Stomach (tissue), 9 donors: ENCODE measurements around the gene EXT2. TPM values are rescaled to one million over a fixed set of nuclear protein-coding genes. Genes with fewer than 3 reads are reported as not detected.

Experiments used
- DNase-seq, 2 donors: peaks; one replicate each; pipeline versions ENCODE4 v3.0.0 to v3.0.0-alpha.2; 2013 to 2019
- H3K27ac ChIP-seq, 5 donors: fragments of 200-600 bp in 4 of 5; sonication (generic) in 4 of 5; one replicate each; pipeline ENCODE4 v1.5.1; 2013 to 2019; ENCODE audit warnings: mild to moderate bottlenecking in 1 of 5, moderate library complexity in 1 of 5
- H3K27me3 ChIP-seq, 3 donors: fragments of 200-600 bp; sonication (generic); one replicate each; pipeline ENCODE4 v1.5.1; 2017 to 2019; ENCODE audit warnings: mixed run types in 1 of 3
- H3K36me3 ChIP-seq, 4 donors: fragments of 200-600 bp; sonication (generic); 1 replicate in 3 of 4; 2 replicates in 1 of 4; pipeline ENCODE4 v1.5.1; 2016 to 2019
- H3K4me1 ChIP-seq, 4 donors: fragments of 200-600 bp; sonication (generic); one replicate each; pipeline ENCODE4 v1.5.1; 2016 to 2019
- H3K4me3 ChIP-seq, 4 donors: fragments of 200-600 bp; sonication (generic) in 3 of 4; one replicate each; pipeline ENCODE4 v1.5.1; 2016 to 2019; ENCODE audit warnings: mild to moderate bottlenecking in 1 of 4
- H3K9me3 ChIP-seq, 4 donors: fragments of 200-600 bp; sonication (generic); one replicate each; pipeline ENCODE4 v1.5.1; 2016 to 2019
- EP300 ChIP-seq: sonication (generic); formaldehyde crosslinking; IDR thresholded peaks from one replicate; pipeline ENCODE4 v1.6.1; 2017; ENCODE audit warnings: antibody characterized with exemption
- POLR2A ChIP-seq, 4 donors: fragments of 450-650 bp; IDR thresholded peaks; one replicate each; pipeline ENCODE4 v1.6.1; 2016; ENCODE audit warnings: antibody characterized with exemption in 4 of 4, control low read depth in 2 of 4, mild to moderate bottlenecking in 1 of 4, moderate library complexity in 1 of 4
- POLR2AphosphoS5 ChIP-seq, 3 donors: sonication (generic); formaldehyde crosslinking; IDR thresholded peaks; one replicate each; pipeline ENCODE4 v1.6.1; 2016; ENCODE audit warnings: antibody characterized with exemption in 3 of 3
- WGBS, 5 donors: extraction: QIAGEN DNeasy Blood & Tissue Kit in 3 of 5; methylation state at CpG; one replicate each; pipeline versions ENCODE4 v1.1.5 to v1.1.7; 2013 to 2018; 5-methylcytosine and 5-hydroxymethylcytosine counted together
- intact Hi-C: fragments of 100-400 bp; cut with DNase I; formaldehyde crosslinking; loops from one replicate; pipeline ENCODE4 v1.15.1; 2023; ENCODE audit warnings: low total_unique reads
- polyA plus RNA-seq, 3 donors: library from polyadenylated mRNA; stranded (reverse); fragments of 200-250 nt; gene quantifications; one replicate each; pipeline ENCODE4 v1.2.3, GENCODE V29; 2013
- total RNA-seq, 5 donors: library from RNA; depleted of rRNA; stranded (reverse); fragments of >200 nt; gene quantifications; one replicate each; pipeline versions ENCODE4 v1.1.0 to v1.2.3, GENCODE V29; 2014 to 2016
- TF ChIP-seq, protein P1 (sequence below), 7 experiments: fragments of 450-650 bp in 4 of 7; fragments of 200-600 bp in 3 of 7; sonication (generic) in 3 of 7; IDR thresholded peaks; one replicate each; pipeline ENCODE4 v1.5.1; 2016 to 2019; ENCODE audit warnings: antibody characterized with exemption in 7 of 7, control low read depth in 2 of 7, mild to moderate bottlenecking in 1 of 7
- donor health status: healthy with polysubstance abuse.
- donor health status: Bipolar disorder and iron deficiency.
- donor health status: healthy.

Gene EXT2
- total and polyA plus RNA-seq, 8 donors: 10.5 to 93.8 (median 16.0) TPM

DNA sequence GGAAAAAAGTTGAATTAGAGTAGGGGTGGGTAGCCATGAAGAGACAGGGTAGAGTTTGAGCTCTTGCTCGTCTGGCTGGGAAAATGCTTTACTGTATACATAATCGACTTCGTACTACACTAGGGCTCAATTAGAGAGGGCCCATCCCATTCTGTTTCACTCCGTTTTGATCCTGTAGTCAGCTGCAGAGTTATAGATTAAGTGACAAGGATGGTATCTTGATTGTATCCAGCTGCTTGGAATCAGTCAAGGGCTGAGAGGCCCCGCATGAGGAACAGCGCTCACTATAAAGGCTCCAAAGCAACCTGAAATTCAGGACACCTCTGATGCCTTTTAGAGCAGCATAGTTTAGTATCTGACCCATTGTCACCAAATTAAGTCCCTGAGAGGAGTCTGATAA lies 132.9 kb downstream of the EXT2 start:
- intact Hi-C loops: no loop called here
- H3K36me3 ChIP-seq: no peaks in the 10 kb centered on the region
- DNase-seq: no peak
- no peak overlapping the region for H3K4me3 ChIP-seq
- H3K4me1 ChIP-seq: peaks cover 0 to 9% (median 0%) of the 10 kb centered on the region in 4 donors
- H3K27ac ChIP-seq: no peak overlapping the region
- no peak for TF ChIP-seq EP300
- TF ChIP-seq, protein P1, sequence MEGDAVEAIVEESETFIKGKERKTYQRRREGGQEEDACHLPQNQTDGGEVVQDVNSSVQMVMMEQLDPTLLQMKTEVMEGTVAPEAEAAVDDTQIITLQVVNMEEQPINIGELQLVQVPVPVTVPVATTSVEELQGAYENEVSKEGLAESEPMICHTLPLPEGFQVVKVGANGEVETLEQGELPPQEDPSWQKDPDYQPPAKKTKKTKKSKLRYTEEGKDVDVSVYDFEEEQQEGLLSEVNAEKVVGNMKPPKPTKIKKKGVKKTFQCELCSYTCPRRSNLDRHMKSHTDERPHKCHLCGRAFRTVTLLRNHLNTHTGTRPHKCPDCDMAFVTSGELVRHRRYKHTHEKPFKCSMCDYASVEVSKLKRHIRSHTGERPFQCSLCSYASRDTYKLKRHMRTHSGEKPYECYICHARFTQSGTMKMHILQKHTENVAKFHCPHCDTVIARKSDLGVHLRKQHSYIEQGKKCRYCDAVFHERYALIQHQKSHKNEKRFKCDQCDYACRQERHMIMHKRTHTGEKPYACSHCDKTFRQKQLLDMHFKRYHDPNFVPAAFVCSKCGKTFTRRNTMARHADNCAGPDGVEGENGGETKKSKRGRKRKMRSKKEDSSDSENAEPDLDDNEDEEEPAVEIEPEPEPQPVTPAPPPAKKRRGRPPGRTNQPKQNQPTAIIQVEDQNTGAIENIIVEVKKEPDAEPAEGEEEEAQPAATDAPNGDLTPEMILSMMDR (IDR thresholded peaks at IDR 0.05): no peak
- TF ChIP-seq POLR2A (IDR thresholded peaks at IDR 0.05): no peak
- no peak for TF ChIP-seq POLR2AphosphoS5 (IDR thresholded peaks at IDR 0.05)
- 89 to 96% (median 93%) methylated on average over 6 of the region's 6 CpGs for WGBS, 5 donors
- H3K27me3 ChIP-seq: no peaks in the 10 kb centered on the region
- H3K9me3 ChIP-seq: no peaks in the 10 kb centered on the region

DNA sequence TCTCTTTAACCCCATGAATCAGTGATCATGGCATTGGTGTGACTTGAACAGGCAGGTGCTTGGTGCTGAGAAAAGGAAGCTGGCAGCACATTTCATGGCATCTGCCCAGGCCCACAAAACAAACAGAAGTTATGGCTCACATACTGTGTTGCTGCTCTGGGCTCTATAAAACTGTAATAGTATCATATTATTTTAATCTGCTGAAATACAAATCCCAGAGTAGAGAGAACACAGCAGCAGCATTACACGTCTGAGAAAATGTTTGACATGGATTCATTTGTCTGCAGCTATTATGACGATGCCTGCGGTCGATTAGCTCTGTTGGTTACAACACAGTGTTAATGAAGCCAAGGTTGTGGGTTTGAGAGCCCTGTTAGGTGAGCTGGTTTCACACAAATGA lies 133.6 kb downstream of the EXT2 start:
- Histone ChIP-seq H3K4me1 (peaks cover 0 to 9% (median 0%) of the 10 kb centered on the region in 4 donors), H3K27me3 (no peaks in the 10 kb centered on the region), H3K27ac (no peak overlapping the region), H3K36me3 (no peaks in the 10 kb centered on the region), H3K9me3 (no peaks in the 10 kb centered on the region), H3K4me3 (no peak overlapping the region)
- TF ChIP-seq POLR2AphosphoS5 (IDR thresholded peaks at IDR 0.05) (no peak), EP300 (no peak), POLR2A (IDR thresholded peaks at IDR 0.05) (no peak)
- TF ChIP-seq, protein P1 (IDR thresholded peaks at IDR 0.05): no peak
- WGBS, 5 donors: 85 to 95% (median 87%) methylated on average over 4 of the region's 4 CpGs
- intact Hi-C loops: no loop called here
- DNase-seq: no peak

DNA sequence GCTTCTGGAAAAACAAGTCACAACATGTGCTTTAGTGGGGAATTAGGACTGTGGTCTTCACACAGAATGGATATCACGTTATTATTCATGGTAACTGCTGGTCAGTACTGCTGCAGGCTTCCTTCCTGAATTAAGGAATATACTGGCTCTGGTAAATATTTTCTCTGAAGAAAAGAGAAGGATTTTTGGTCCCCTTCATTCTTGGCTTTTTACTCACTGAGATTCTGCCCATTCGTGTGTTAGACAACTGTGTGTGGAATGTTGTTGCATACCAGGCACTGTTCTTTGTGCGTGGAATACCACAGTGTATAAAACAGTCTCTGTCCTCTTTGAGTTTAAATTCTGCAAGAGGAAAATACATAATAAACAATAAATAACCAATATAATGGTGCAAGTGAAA lies 134.1 kb downstream of the EXT2 start:
- no peak overlapping the region for H3K27ac ChIP-seq
- no peak for DNase-seq
- no peaks in the 10 kb centered on the region for H3K27me3 ChIP-seq
- no peaks in the 10 kb centered on the region for H3K9me3 ChIP-seq
- no peak overlapping the region for H3K4me3 ChIP-seq
- WGBS, 5 donors: 88 to 93% (median 92%) methylated on average over 3 of the region's 3 CpGs
- intact Hi-C loops: no loop called here
- peaks cover 0 to 2% (median under 1%) of the 10 kb centered on the region in 4 donors for H3K36me3 ChIP-seq
- peaks cover 0 to 9% (median 0%) of the 10 kb centered on the region in 4 donors for H3K4me1 ChIP-seq
- TF ChIP-seq, protein P1 (IDR thresholded peaks at IDR 0.05): no peak
- TF ChIP-seq EP300: no peak
- TF ChIP-seq POLR2A (IDR thresholded peaks at IDR 0.05): no peak
- TF ChIP-seq POLR2AphosphoS5 (IDR thresholded peaks at IDR 0.05): no peak

DNA sequence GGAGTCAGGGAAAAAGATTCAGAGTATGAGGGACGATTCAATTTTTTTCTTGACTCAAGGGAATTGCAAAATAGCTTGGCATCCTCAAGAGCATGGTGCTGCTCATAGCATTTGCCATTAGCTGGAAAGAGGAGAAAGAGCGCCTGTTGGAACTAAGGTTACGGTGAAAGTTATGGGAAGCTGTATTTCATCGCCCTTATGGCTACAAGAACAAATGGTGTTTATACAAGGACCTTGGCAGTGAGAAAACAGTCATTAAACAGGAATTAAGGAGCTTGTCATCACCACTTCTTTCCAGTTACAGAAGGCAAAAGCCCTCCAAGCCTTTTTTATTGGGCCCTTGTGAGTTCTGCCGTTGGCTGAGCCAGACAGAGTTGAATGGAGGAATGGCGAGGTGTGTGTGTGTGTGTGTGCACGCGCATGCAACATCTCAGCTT lies 140.3 kb downstream of the EXT2 start:
- intact Hi-C loops: no loop called here
- TF ChIP-seq, protein P1 (IDR thresholded peaks at IDR 0.05): no peak
- TF ChIP-seq POLR2AphosphoS5 (IDR thresholded peaks at IDR 0.05) (peak in 2 of 3 donors; percentile 44 to 61), POLR2A (IDR thresholded peaks at IDR 0.05) (no peak), EP300 (no peak)

More for the DNA sequence above, 140.3 kb downstream of the EXT2 start:
- Histone ChIP-seq H3K9me3 (no peaks in the 10 kb centered on the region), H3K27me3 (no peaks in the 10 kb centered on the region), H3K27ac (peak overlapping the region in 1 of 5 donors; percentile 50), H3K4me1 (peaks cover 0 to 4% (median 0%) of the 10 kb centered on the region in 4 donors), H3K4me3 (no peak overlapping the region), H3K36me3 (peaks cover 5 to 41% (median 34%) of the 10 kb centered on the region in 4 donors)
- WGBS, 5 donors: 84 to 93% (median 89%) methylated on average over 8 of the region's 8 CpGs
- DNase-seq: no peak
